Measurements from ENCODE around the gene PAPSS2. TPM values are rescaled to one million over a fixed set of nuclear protein-coding genes. Genes with fewer than 3 reads are reported as not detected.

PAPSS2 gene
- total and polyA plus RNA-seq, 7 experiments from 2014 or later: 0.05 to 1.6 (median 0.22) TPM

DNA sequence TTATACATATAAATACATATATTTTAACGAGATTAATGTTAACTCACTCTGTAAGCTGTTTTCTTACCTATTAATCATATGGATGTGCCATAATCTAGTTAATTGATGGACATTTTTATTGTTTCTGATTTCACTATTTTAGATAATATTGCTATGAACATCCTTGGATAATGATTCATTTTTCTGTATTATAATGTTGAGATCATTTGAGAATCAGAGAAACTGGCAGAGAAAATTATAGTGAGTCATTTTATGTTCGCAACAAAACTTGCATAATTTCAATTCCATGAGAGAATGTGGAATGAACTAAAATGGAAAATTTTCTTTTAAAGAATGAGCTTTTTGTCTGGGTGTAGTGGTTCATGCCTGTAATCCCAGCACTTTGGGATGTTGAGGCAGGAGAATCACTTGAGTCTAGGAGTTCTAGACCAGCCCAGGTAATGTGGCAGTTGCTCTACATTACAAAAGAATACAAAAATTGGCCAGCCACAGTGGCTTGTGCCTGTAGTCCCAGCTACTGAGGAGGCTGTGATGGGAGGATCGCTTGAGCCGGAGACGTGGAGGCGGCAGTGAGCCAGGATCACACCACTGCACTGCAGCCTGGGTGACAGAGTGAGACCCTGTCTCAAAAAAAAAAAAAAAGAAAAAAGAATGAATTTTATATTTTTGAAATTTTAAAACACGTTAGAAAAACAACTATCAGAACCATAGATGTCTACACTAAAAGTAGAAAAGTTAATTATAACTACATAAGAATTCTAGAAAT lies 40.5 kb downstream of the PAPSS2 start:
- Mint-ChIP-seq H3K4me3 (no peak overlapping the region), H3K4me1 (peaks cover 0 to 2% (median 0%) of the 10 kb centered on the region in 7 donors), H3K27me3 (peaks cover 0 to 25% (median 11%) of the 10 kb centered on the region in 5 donors), H3K36me3 (no peaks in the 10 kb centered on the region), H3K27ac (no peak overlapping the region), H3K9me3 (no peaks in the 10 kb centered on the region)
- no peak for ATAC-seq
- Histone ChIP-seq H3K4me1 (ENCODE audit: control insufficient read depth in 2 of 2, insufficient read depth in 2 of 2, low read length in 2 of 2) (no peaks in the 10 kb centered on the region), H3K27ac (ENCODE audit: low read depth, low read length) (no peak overlapping the region), H3K36me3 (ENCODE audit: control insufficient read depth in 2 of 3, insufficient read depth in 3 of 3, low read length in 3 of 3) (no peaks in the 10 kb centered on the region), H3K9me3 (ENCODE audit: control insufficient read depth in 2 of 3, low read length in 3 of 3) (no peaks in the 10 kb centered on the region), H3K27me3 (ENCODE audit: control insufficient read depth in 2 of 2, insufficient read depth in 2 of 2, low read length in 2 of 2) (no peaks in the 10 kb centered on the region), H3K4me3 (ENCODE audit: low read length) (no peak overlapping the region)
- CTCF ChIA-PET: no interaction called here
- no peak for DNase-seq
- intact Hi-C loops (cut with micrococcal nuclease): no loop called here
- POLR2A ChIA-PET: no interaction called here

DNA sequence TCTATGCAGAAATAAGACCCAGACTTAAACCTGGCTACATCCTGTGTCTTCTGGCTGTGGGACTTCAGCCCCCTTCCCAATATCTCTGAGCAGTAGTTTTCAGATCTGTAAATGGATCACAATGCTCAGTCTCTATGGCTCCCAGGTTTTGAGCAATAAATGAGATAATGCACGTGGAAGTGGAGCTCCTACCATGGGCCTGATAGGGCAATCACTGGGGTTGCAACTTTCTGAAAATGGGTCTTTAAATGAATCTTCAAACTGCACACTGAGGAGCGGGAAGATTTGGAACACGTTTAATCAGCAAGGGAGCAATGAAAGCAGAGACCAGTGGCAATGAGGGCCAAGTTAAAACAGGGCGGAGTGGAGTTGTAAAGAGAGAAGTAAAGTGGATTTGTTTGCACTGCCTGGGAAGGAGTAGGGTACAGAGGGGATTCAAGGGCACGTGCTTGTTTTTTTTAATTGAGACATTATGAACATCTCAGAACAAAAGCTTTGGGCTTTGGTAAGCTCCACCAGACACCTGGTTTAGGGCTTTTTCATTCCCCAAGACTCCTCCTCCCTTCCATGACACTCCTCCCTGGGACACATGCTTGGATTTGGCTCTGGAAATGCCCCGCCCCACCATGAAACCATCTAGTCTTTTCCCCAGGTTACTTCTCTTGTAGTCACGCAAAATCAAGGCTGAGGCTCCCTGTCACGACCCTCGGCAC lies 42.7 kb downstream of the PAPSS2 start:
- DNase-seq (no peak), ATAC-seq (no peak)
- H3K27ac ChIP-seq (ENCODE audit: low read depth, low read length): no peak overlapping the region
- CTCF ChIA-PET: no interaction called here
- no peaks in the 10 kb centered on the region for H3K9me3 ChIP-seq (ENCODE audit: control insufficient read depth in 2 of 3, low read length in 3 of 3)
- H3K27me3 ChIP-seq (ENCODE audit: control insufficient read depth in 2 of 2, insufficient read depth in 2 of 2, low read length in 2 of 2): no peaks in the 10 kb centered on the region
- POLR2A ChIA-PET: no interaction called here
- no peak overlapping the region for H3K4me3 ChIP-seq (ENCODE audit: low read length)
- no peaks in the 10 kb centered on the region for H3K9me3 Mint-ChIP-seq
- H3K27me3 Mint-ChIP-seq: peaks cover 0 to 16% (median 13%) of the 10 kb centered on the region in 5 donors
- intact Hi-C loops (cut with micrococcal nuclease): no loop called here
- H3K4me3 Mint-ChIP-seq: no peak overlapping the region
- H3K36me3 ChIP-seq (ENCODE audit: control insufficient read depth in 2 of 3, insufficient read depth in 3 of 3, low read length in 3 of 3): no peaks in the 10 kb centered on the region
- no peak overlapping the region for H3K27ac Mint-ChIP-seq
- H3K4me1 ChIP-seq (ENCODE audit: control insufficient read depth in 2 of 2, insufficient read depth in 2 of 2, low read length in 2 of 2): no peaks in the 10 kb centered on the region
- H3K36me3 Mint-ChIP-seq: no peaks in the 10 kb centered on the region
- no peaks in the 10 kb centered on the region for H3K4me1 Mint-ChIP-seq

DNA sequence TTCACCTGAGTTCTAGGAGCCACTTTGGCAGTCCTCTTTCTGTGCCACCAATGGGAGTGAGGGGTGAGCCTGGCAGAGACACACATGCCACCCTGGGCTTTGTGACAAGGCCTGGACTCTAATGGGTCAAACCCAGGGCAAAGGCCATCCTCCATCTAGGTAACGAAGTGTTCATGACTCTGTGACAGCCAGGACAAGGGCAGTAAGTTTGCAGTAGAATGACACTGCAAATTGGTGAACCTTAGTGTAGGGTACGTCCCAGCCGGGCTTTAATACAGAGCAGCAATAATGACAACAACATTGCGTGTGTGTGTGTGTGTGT lies 43.3 kb downstream of the PAPSS2 start:
- Histone ChIP-seq H3K9me3 (ENCODE audit: control insufficient read depth in 2 of 3, low read length in 3 of 3) (no peaks in the 10 kb centered on the region), H3K27ac (ENCODE audit: low read depth, low read length) (no peak overlapping the region), H3K36me3 (ENCODE audit: control insufficient read depth in 2 of 3, insufficient read depth in 3 of 3, low read length in 3 of 3) (no peaks in the 10 kb centered on the region), H3K27me3 (ENCODE audit: control insufficient read depth in 2 of 2, insufficient read depth in 2 of 2, low read length in 2 of 2) (no peaks in the 10 kb centered on the region), H3K4me3 (ENCODE audit: low read length) (no peak overlapping the region), H3K4me1 (ENCODE audit: control insufficient read depth in 2 of 2, insufficient read depth in 2 of 2, low read length in 2 of 2) (no peaks in the 10 kb centered on the region)
- no peak for DNase-seq
- ChIA-PET POLR2A (no interaction called here), CTCF (no interaction called here)
- no peaks in the 10 kb centered on the region for H3K36me3 Mint-ChIP-seq
- ATAC-seq: no peak
- H3K4me3 Mint-ChIP-seq: no peak overlapping the region
- H3K27me3 Mint-ChIP-seq: peaks cover under 1 to 16% (median 11%) of the 10 kb centered on the region in 5 donors
- no peaks in the 10 kb centered on the region for H3K4me1 Mint-ChIP-seq
- H3K9me3 Mint-ChIP-seq: no peaks in the 10 kb centered on the region
- no peak overlapping the region for H3K27ac Mint-ChIP-seq
- intact Hi-C loops (cut with micrococcal nuclease): no loop called here

DNA sequence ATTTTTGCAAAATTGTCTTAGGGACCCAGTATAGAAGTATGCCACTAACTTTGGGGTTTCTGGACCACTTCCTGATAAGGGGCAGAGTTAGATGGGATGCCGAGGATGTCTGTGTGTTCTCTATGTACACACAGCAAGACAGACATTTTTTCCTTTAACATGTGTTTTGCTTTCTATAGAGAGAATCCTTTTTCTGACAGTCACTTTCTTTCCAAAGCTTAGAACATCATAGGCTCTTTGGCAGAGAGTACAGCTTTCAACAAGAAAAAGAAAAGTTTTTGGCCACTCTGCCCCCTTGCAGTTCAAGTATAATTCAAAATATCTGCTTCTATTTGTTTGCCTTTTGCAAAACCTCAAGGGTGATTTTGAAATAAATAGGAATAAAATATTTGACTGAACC lies 44.1 kb downstream of the PAPSS2 start:
- no peaks in the 10 kb centered on the region for H3K27me3 ChIP-seq (ENCODE audit: control insufficient read depth in 2 of 2, insufficient read depth in 2 of 2, low read length in 2 of 2)
- Mint-ChIP-seq H3K4me3 (no peak overlapping the region), H3K27ac (no peak overlapping the region), H3K4me1 (no peaks in the 10 kb centered on the region), H3K27me3 (peaks cover 2 to 14% (median 7%) of the 10 kb centered on the region in 5 donors), H3K36me3 (no peaks in the 10 kb centered on the region), H3K9me3 (no peaks in the 10 kb centered on the region)
- H3K4me1 ChIP-seq (ENCODE audit: control insufficient read depth in 2 of 2, insufficient read depth in 2 of 2, low read length in 2 of 2): no peaks in the 10 kb centered on the region
- no peak overlapping the region for H3K27ac ChIP-seq (ENCODE audit: low read depth, low read length)
- no peaks in the 10 kb centered on the region for H3K9me3 ChIP-seq (ENCODE audit: control insufficient read depth in 2 of 3, low read length in 3 of 3)
- ATAC-seq (no peak), DNase-seq (no peak)
- POLR2A ChIA-PET: no interaction called here
- intact Hi-C loops (cut with micrococcal nuclease): no loop called here
- CTCF ChIA-PET: no interaction called here
- no peak overlapping the region for H3K4me3 ChIP-seq (ENCODE audit: low read length)
- no peaks in the 10 kb centered on the region for H3K36me3 ChIP-seq (ENCODE audit: control insufficient read depth in 2 of 3, insufficient read depth in 3 of 3, low read length in 3 of 3)

DNA sequence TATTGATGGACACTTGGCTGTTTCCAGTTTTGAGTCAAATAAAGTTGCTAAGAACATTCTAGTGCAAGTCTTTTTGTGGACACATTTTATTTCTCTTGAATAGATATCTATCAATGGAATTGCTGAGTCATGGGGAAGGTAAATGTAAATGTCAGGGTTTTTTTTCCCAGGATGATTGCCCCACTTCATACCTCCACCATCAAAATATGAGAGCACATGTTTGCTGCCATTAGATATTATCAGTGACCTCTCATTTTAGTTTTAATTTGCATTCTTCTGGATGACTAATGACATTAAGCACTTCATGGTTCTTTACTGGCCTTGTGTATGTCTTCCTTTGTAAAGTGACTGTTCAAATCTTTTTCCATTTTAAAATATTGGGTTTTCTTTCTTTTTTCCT lies 45.7 kb downstream of the PAPSS2 start:
- Mint-ChIP-seq H3K4me1 (no peaks in the 10 kb centered on the region), H3K9me3 (no peaks in the 10 kb centered on the region), H3K27me3 (peaks cover 0 to 17% (median 4%) of the 10 kb centered on the region in 5 donors), H3K27ac (no peak overlapping the region), H3K4me3 (no peak overlapping the region), H3K36me3 (no peaks in the 10 kb centered on the region)
- H3K36me3 ChIP-seq (ENCODE audit: control insufficient read depth in 2 of 3, insufficient read depth in 3 of 3, low read length in 3 of 3): no peaks in the 10 kb centered on the region
- ChIA-PET POLR2A (no interaction called here), CTCF (no interaction called here)
- ATAC-seq (no peak), DNase-seq (no peak)
- intact Hi-C loops (cut with micrococcal nuclease): no loop called here
- H3K4me1 ChIP-seq (ENCODE audit: control insufficient read depth in 2 of 2, insufficient read depth in 2 of 2, low read length in 2 of 2): no peaks in the 10 kb centered on the region
- no peaks in the 10 kb centered on the region for H3K9me3 ChIP-seq (ENCODE audit: control insufficient read depth in 2 of 3, low read length in 3 of 3)
- H3K4me3 ChIP-seq (ENCODE audit: low read length): no peak overlapping the region
- no peak overlapping the region for H3K27ac ChIP-seq (ENCODE audit: low read depth, low read length)
- H3K27me3 ChIP-seq (ENCODE audit: control insufficient read depth in 2 of 2, insufficient read depth in 2 of 2, low read length in 2 of 2): no peaks in the 10 kb centered on the region

DNA sequence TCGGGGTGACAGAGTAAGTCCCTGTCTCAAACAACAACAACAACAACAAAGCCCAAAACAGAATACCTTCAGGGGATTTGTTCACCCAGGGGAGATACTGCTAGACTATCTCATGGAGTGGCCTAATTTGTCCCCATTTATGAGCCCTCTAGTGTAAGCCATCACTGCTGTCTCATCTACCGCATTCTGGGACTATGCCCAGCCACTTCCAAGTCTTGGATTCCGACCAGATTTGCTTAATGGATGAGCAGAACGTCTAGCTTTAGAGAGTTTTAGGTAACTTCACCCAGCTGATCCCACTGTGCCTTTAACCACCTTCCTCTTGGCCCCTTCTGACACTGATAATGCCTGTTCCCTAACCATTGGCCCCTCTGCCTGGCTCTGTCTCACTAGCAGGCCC lies 47.1 kb downstream of the PAPSS2 start:
- Histone ChIP-seq H3K9me3 (ENCODE audit: control insufficient read depth in 2 of 3, low read length in 3 of 3) (no peaks in the 10 kb centered on the region), H3K36me3 (ENCODE audit: control insufficient read depth in 2 of 3, insufficient read depth in 3 of 3, low read length in 3 of 3) (no peaks in the 10 kb centered on the region), H3K4me1 (ENCODE audit: control insufficient read depth in 2 of 2, insufficient read depth in 2 of 2, low read length in 2 of 2) (no peaks in the 10 kb centered on the region), H3K27ac (ENCODE audit: low read depth, low read length) (no peak overlapping the region), H3K27me3 (ENCODE audit: control insufficient read depth in 2 of 2, insufficient read depth in 2 of 2, low read length in 2 of 2) (no peaks in the 10 kb centered on the region), H3K4me3 (ENCODE audit: low read length) (no peak overlapping the region)
- ChIA-PET CTCF (interaction anchor here (0.6 kb wide), 1 partner anchor 767 kb away, joined by 3 read pairs; no protein-coding TSS in a partner anchor), POLR2A (no interaction called here)
- intact Hi-C loops (cut with micrococcal nuclease): no loop called here
- no peaks in the 10 kb centered on the region for H3K4me1 Mint-ChIP-seq
- H3K27ac Mint-ChIP-seq: no peak overlapping the region
- ATAC-seq (no peak), DNase-seq (no peak)
- no peaks in the 10 kb centered on the region for H3K9me3 Mint-ChIP-seq
- no peak overlapping the region for H3K4me3 Mint-ChIP-seq
- no peaks in the 10 kb centered on the region for H3K36me3 Mint-ChIP-seq
- H3K27me3 Mint-ChIP-seq: peaks cover 0 to 13% (median 4%) of the 10 kb centered on the region in 5 donors

DNA sequence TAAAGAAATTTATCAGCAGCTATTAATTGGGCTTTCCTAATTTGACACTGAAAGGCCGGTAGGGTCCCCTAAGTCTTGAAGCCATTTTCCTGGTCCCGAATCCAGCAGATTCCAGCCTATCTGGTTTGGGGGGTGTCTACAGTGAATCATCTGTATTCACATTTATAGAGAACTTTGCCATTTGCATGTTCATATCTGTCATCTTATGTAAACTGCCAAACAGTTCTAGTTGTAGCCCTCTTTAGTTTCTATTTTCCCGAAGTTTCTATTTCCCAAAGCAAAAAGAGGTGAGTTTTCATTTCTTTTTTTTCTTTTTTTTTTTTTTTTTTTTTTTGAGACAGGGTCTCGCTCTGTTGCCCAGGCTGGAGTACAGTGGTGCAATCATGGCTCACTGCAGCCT lies 47.6 kb downstream of the PAPSS2 start:
- Histone ChIP-seq H3K4me1 (ENCODE audit: control insufficient read depth in 2 of 2, insufficient read depth in 2 of 2, low read length in 2 of 2) (no peaks in the 10 kb centered on the region), H3K36me3 (ENCODE audit: control insufficient read depth in 2 of 3, insufficient read depth in 3 of 3, low read length in 3 of 3) (no peaks in the 10 kb centered on the region), H3K27me3 (ENCODE audit: control insufficient read depth in 2 of 2, insufficient read depth in 2 of 2, low read length in 2 of 2) (no peaks in the 10 kb centered on the region), H3K4me3 (ENCODE audit: low read length) (no peak overlapping the region), H3K9me3 (ENCODE audit: control insufficient read depth in 2 of 3, low read length in 3 of 3) (no peaks in the 10 kb centered on the region), H3K27ac (ENCODE audit: low read depth, low read length) (no peak overlapping the region)
- Mint-ChIP-seq H3K4me3 (no peak overlapping the region), H3K9me3 (no peaks in the 10 kb centered on the region), H3K36me3 (no peaks in the 10 kb centered on the region), H3K27ac (no peak overlapping the region), H3K4me1 (no peaks in the 10 kb centered on the region), H3K27me3 (peaks cover 0 to 13% (median 4%) of the 10 kb centered on the region in 5 donors)
- CTCF ChIA-PET: interaction anchor here (0.6 to 1.3 kb wide), 2 partner anchors 8 to 767 kb away, joined by 3 read pairs; no protein-coding TSS in a partner anchor
- DNase-seq (no peak), ATAC-seq (no peak)
- POLR2A ChIA-PET: no interaction called here
- intact Hi-C loops (cut with micrococcal nuclease): no loop called here

Data from naive thymus-derived CD4-positive, alpha-beta T cell (primary cell).